Breast epithelium (tissue), 3 donors: ENCODE data around the gene DHRS3.

Source experiments
- CTCF ChIP-seq, 3 donors: fragments of 450-650 bp; IDR thresholded peaks; one replicate each; pipeline ENCODE4 v1.5.1; 2016 to 2017; ENCODE audit warnings: antibody characterized with exemption in 3 of 3, mild to moderate bottlenecking in 3 of 3, moderate library complexity in 3 of 3
- POLR2AphosphoS5 ChIP-seq, 3 donors: sonication (generic); formaldehyde crosslinking; IDR thresholded peaks; one replicate each; pipeline ENCODE4 v1.6.1; 2017; ENCODE audit warnings: antibody characterized with exemption in 3 of 3

DNA sequence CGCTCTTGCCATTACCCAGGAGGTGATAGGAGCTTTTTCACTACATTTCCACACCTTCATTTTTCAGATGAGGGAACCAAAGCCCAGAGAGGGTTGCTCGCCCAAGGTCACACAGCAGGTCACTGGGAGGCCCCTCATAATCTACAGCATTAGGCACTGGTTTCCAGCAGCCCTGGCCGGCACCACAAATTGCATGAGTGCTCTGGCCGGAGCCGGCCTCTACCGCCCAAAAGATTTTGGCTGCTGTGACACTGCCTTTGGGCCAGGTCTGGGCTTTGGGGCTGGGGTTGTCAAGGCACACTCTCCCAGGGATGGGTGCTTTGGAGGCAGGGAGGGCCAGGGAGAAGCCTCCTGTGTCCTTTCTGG, 15.4 kb downstream of the DHRS3 start:
- TF ChIP-seq CTCF (IDR thresholded peaks at IDR 0.05) (no peak), POLR2AphosphoS5 (IDR thresholded peaks at IDR 0.05) (no peak)
